MM.1S (cell line): ENCODE results near the gene FDX2.
"Not testable (repeated sequence)": the region's sequence is repeated elsewhere in the genome, so short reads cannot be mapped to it uniquely, and the experiment has no call there.

ENCODE experiments used
- EZH2 ChIP-seq: fragments of 300-600 bp; sonication (generic); optimal IDR thresholded peaks from 2 replicates; pipeline ENCODE3; 2017; ENCODE audit warnings: low read depth, mild to moderate bottlenecking, antibody characterized with exemption, low read length, mixed read lengths
- EZH2phosphoT487 ChIP-seq: fragments of 300-600 bp; sonication (generic); IDR thresholded peaks from 2 replicates; pipeline ENCODE4 v1.6.1; 2018; ENCODE audit warnings: antibody characterized with exemption, low read length
- TF ChIP-seq, protein P1 (sequence below): fragments of 300-600 bp; sonication (generic); IDR thresholded peaks from 2 replicates; pipeline ENCODE4 v1.5.1; 2016; ENCODE audit warnings: antibody characterized with exemption, low read length, mixed read lengths

DNA sequence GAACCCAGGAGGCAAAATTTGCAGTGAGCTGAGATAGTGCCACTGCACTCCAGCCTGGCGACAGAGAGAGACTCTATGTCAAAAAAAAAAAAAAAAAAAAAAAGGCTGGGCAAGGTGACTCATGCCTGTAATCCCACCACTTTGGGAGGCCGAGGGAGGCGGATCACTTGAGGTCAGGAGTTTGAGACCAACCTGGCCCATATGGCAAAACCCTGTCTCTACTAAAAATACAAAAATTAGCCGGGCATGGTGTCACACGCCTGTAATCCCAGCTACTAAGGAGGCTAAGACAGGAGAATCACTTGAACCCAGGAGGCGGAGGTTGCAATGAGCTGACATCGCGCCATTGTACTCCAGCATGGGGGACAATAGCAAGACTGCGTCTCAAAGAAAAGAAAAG lies 20.9 kb upstream of the FDX2 start:
- TF ChIP-seq, protein P1, sequence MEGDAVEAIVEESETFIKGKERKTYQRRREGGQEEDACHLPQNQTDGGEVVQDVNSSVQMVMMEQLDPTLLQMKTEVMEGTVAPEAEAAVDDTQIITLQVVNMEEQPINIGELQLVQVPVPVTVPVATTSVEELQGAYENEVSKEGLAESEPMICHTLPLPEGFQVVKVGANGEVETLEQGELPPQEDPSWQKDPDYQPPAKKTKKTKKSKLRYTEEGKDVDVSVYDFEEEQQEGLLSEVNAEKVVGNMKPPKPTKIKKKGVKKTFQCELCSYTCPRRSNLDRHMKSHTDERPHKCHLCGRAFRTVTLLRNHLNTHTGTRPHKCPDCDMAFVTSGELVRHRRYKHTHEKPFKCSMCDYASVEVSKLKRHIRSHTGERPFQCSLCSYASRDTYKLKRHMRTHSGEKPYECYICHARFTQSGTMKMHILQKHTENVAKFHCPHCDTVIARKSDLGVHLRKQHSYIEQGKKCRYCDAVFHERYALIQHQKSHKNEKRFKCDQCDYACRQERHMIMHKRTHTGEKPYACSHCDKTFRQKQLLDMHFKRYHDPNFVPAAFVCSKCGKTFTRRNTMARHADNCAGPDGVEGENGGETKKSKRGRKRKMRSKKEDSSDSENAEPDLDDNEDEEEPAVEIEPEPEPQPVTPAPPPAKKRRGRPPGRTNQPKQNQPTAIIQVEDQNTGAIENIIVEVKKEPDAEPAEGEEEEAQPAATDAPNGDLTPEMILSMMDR: not testable (repeated sequence)
- TF ChIP-seq EZH2, EZH2phosphoT487: not testable (repeated sequence)
